ENCODE data around the gene CDH13.

Gene CDH13

DNA sequence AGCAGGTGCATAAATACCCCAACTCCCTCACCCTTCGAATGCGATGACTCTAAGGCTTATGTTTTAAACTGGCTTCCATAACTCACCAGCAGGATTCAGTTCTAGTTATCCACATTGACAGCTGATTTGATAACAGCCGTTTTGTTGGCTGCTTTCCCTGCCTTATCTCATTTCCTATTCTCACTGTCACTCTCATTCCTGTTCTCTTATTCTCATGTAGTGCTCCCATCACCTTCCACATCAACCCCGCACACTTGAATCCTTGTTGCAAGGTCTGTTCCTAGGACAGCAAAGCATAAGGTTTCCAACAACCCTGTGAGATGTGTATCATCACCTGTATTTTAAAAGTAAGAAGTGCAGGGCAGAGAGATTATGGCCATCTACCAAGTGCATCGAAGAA lies 344.4 kb downstream of the CDH13 start:
- TF ChIP-seq, protein P1, sequence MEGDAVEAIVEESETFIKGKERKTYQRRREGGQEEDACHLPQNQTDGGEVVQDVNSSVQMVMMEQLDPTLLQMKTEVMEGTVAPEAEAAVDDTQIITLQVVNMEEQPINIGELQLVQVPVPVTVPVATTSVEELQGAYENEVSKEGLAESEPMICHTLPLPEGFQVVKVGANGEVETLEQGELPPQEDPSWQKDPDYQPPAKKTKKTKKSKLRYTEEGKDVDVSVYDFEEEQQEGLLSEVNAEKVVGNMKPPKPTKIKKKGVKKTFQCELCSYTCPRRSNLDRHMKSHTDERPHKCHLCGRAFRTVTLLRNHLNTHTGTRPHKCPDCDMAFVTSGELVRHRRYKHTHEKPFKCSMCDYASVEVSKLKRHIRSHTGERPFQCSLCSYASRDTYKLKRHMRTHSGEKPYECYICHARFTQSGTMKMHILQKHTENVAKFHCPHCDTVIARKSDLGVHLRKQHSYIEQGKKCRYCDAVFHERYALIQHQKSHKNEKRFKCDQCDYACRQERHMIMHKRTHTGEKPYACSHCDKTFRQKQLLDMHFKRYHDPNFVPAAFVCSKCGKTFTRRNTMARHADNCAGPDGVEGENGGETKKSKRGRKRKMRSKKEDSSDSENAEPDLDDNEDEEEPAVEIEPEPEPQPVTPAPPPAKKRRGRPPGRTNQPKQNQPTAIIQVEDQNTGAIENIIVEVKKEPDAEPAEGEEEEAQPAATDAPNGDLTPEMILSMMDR (IDR thresholded peaks at IDR 0.05; ENCODE audit: low read depth, low read length) = no peak
- H3K27me3 ChIP-seq (ENCODE audit: insufficient read depth, low read depth, severe bottlenecking) = no peaks in the 10 kb centered on the region
- no peak overlapping the region for H3K4me3 ChIP-seq (ENCODE audit: low read depth, low read length)
- H3K9me3 ChIP-seq (ENCODE audit: severe bottlenecking) = no peaks in the 10 kb centered on the region
- no peak for DNase-seq
- no peaks in the 10 kb centered on the region for H3K36me3 ChIP-seq
- no peak overlapping the region for H3K27ac ChIP-seq

GRCh38 chr16:82972331-82972919 lies 345.7 kb downstream of the CDH13 start:
- TF ChIP-seq, protein P1 (IDR thresholded peaks at IDR 0.05; ENCODE audit: low read depth, low read length) = no peak
- no peaks in the 10 kb centered on the region for H3K27me3 ChIP-seq (ENCODE audit: insufficient read depth, low read depth, severe bottlenecking)
- no peaks in the 10 kb centered on the region for H3K36me3 ChIP-seq
- H3K9me3 ChIP-seq (ENCODE audit: severe bottlenecking) = no peaks in the 10 kb centered on the region
- H3K4me3 ChIP-seq (ENCODE audit: low read depth, low read length) = no peak overlapping the region
- DNase-seq = no peak
- no peak overlapping the region for H3K27ac ChIP-seq

GRCh38 chr16:82979406-82980111 lies 352.8 kb downstream of the CDH13 start:
- H3K4me3 ChIP-seq (ENCODE audit: low read depth, low read length) = no peak overlapping the region
- TF ChIP-seq, protein P1 (IDR thresholded peaks at IDR 0.05; ENCODE audit: low read depth, low read length) = no peak
- H3K9me3 ChIP-seq (ENCODE audit: severe bottlenecking) = no peaks in the 10 kb centered on the region
- no peaks in the 10 kb centered on the region for H3K27me3 ChIP-seq (ENCODE audit: insufficient read depth, low read depth, severe bottlenecking)
- no peak for DNase-seq
- no peaks in the 10 kb centered on the region for H3K36me3 ChIP-seq
- no peak overlapping the region for H3K27ac ChIP-seq

DNA sequence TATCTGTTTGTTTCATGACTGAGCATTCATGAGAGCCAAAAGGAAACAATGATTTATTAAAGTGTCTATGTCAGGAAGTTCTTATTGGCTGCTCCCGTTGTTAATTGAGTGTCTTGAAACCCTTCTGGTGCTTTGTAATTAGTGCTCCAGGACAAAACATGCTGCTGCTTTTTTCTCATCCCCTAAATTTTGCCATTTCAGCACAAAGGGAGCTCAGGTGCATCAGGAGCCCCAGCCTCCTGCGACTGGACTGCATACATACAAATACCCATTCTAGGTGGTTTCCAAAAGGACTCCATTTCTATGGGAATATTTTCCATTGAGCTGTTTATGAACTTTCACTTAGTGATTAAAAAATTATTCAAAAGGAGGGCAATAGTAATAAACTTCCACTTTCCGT lies 354.0 kb downstream of the CDH13 start:
- Histone ChIP-seq H3K36me3 (no peaks in the 10 kb centered on the region), H3K27me3 (ENCODE audit: insufficient read depth, low read depth, severe bottlenecking) (no peaks in the 10 kb centered on the region), H3K4me3 (ENCODE audit: low read depth, low read length) (no peak overlapping the region), H3K9me3 (ENCODE audit: severe bottlenecking) (no peaks in the 10 kb centered on the region), H3K27ac (no peak overlapping the region)
- DNase-seq = no peak
- TF ChIP-seq, protein P1 (IDR thresholded peaks at IDR 0.05; ENCODE audit: low read depth, low read length) = no peak

DNA sequence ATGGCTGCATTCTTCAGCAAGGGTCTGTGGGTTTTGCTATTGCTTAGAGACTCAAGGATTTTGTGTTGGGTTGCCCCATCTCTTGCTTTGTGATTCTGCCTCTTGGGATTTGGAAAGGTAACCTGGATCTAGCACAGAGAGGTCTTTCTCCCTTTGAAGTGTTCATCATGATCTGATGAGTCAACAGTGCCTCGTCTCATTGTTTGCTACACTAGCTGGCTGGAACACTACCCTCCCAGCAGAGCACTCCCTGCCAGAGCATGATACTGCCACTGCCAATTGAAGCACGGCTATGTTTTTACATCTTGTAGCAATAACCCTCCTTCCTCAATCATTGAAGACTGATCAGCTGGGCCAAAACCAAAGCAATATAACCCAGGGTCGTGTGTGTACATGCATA lies 361.0 kb downstream of the CDH13 start:
- Histone ChIP-seq H3K4me3 (ENCODE audit: low read depth, low read length) (no peak overlapping the region), H3K27ac (no peak overlapping the region), H3K36me3 (no peaks in the 10 kb centered on the region), H3K9me3 (ENCODE audit: severe bottlenecking) (no peaks in the 10 kb centered on the region), H3K27me3 (ENCODE audit: insufficient read depth, low read depth, severe bottlenecking) (no peaks in the 10 kb centered on the region)
- TF ChIP-seq, protein P1 (IDR thresholded peaks at IDR 0.05; ENCODE audit: low read depth, low read length) = no peak
- DNase-seq = no peak
